HG03039 (cell line): Measurements from ENCODE around the gene KIF25.

Source experiments
- ATAC-seq: cut with Tn5 transposase; IDR thresholded peaks from one replicate; pipeline ENCODE4 v1.9.1; 2021; ENCODE audit warnings: mild to moderate bottlenecking, moderate library complexity; ENCODE audit not compliant: unreplicated experiment

The KIF25 gene

DNA sequence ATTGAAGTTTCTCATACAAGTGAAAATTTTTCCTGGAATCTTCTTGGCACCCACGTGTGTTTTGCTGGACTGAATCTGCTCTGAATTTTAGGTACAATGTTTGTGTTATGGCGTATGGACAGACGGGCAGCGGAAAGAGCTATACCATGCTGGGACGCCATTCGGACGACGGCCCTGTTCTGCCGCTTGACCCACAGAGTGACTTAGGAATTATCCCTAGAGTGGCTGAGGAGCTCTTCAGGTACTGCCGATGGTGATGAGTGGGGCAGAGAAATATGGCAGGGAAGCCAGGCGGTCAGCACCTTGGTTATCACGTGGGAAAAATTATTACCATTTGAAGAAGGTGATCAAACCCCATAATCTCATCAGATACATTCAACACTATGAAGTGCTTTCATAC, 36.3 kb downstream of the KIF25 start:
- ATAC-seq = no peak

DNA sequence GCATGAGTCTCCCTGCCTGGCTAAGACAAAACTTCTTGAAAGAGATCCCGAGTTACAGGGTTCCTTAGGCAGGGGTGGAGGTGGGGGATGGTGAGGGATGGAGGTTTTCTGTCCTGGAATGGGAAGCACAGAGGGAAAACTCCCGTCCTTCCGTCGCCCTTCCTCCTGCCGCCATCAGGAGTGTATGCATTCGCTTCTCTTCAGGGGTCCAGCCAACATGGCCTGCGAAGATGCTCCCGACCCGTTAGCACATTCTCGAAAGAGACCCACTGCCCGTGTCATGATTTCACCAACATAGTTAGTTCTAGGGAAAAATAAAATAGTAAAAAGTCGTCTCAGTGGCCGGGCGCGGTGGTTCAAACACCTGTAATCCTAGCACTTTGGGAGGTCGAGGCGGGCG, 37.1 kb downstream of the KIF25 start:
- ATAC-seq = no peak

- ATAC-seq = no peak
Observed at GRCh38 chr6:168035098-168035660, 37.7 kb downstream of the KIF25 start.

DNA sequence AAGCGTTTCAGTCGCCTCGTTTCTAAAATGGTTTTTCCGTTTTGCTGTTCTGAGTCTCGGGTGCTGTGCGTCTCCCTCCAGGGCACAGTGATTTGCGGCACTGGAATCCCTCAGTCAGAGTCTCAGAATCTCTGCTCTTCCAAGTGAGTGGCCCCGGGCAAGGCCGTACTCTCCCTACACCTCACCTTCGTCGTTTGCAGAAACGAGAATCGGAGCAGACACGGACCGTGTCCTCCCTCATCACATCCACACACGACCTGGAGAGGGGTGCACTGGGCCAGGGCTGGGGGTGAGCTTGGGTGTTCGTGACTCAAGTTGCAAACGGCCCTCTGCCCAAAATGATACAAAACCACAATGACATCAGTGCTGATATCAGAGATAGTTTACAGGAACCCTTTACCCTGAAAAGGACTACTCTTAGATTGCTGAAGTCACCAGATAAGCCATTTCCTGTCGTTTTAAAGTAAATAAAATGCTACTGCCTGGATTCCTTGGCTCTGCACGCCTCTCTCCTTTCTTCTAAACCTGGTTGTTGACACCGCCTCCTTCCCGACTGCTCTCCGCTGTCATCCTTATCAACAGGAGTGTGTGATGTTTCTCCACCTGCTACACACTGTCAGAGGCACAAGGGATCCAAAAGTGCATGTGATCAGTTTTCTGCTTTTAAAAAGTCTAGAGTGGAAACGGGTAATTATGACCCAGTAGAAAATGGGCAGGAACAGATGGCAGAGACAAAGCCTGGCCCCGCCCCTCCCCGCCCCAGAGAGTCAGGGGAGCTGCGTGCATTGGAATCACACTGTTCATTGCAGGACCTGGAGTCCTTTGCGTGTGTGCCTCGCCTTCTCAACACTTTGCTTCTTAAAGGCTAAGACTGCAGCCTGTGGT, 38.4 kb downstream of the KIF25 start:
- ATAC-seq = no peak

GRCh38 chr6:168037242-168037641, 39.8 kb downstream of the KIF25 start:
- ATAC-seq = no peak

GRCh38 chr6:168037856-168038255, 40.4 kb downstream of the KIF25 start:
- no peak for ATAC-seq

- no peak for ATAC-seq
Observed at GRCh38 chr6:168038576-168039140, 41.2 kb downstream of the KIF25 start.

GRCh38 chr6:168039301-168039700, 41.8 kb downstream of the KIF25 start:
- no peak for ATAC-seq

DNA sequence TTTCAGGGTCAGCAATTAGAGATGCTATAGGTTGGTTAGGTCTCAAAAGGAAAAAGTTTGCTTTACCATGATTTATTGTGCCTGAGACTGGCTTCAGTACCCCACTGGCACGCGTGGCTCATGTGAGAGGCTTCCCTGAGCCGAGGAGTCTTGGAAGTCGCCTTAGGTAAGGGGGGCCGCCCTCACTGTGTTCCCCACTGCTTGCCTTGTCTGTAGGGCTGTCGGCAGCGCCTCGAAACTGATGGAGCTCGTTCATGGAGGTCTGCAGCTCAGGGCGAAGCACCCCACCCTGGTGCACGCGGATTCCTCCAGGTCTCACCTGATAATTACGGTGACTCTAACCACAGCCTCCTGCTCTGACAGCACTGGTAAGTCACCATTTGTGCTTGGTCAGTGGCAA, 42.4 kb downstream of the KIF25 start:
- ATAC-seq = no peak

DNA sequence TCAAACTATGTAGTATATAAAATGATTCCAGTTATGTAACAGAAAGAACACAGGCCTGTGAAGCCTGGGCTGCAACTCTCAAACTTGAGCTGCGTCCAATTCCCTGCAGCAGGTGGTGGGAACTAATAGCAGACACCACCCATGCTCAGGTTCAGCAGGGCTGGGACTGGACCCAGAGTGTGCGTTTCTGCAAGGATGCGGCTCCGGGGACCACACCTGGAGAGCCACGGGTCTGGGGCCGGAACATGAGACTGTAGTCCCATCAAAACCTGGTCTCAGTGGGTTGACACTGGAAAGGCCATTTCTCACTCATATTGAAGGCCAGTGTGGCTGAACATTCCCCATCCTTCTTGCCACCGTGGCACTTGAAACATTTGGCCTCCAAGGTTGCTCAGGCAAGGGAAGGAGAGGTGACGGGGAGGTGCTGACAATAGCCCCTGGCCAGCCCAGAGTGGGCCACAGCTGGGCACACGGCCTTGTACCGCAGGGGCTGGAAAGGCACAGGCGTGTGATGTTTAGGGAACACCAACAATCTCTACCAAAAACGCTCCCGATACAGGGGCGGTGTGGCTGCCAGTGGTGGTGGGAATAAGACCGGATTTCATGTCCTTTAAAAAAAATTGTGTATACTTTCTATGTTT, 43.5 kb downstream of the KIF25 start:
- ATAC-seq = no peak

- no peak for ATAC-seq
Observed at GRCh38 chr6:168041928-168042327, 44.5 kb downstream of the KIF25 start.

GRCh38 chr6:168042426-168043192, 45.1 kb downstream of the KIF25 start:
- no peak for ATAC-seq

DNA sequence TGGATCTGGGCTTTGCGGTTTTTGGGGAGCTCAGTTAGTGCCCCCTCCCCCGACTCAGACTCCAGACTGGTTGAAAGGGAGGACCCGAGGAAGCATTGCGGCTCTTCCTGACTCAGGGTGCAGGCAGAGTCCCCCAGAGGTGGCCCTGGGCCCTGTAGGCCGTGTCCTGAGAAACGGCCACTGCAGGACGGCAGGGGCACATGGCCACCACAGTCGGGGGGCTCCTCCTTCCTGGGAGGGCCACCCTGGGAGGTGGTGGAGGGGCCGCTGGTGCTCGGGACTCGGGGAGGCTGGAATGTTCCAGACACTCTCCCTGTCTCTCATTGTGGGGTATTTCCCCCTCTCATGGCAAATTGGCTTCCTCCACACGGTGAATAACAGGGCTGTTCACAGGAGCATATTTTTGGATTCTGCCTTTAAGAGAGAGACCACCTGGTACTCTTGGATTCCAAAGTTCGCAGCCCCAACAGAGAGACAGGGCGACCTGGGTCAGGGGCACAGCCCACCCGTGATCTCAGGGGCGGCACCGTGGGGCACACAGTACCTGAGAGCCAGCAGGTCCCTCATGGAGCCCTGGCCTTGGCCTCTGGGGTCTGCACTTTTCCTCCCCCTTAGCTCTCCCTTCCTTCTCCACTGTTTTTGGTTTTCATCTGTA, 45.8 kb downstream of the KIF25 start:
- ATAC-seq = no peak

- no peak for ATAC-seq
Observed at GRCh38 chr6:168043848-168044415, 46.5 kb downstream of the KIF25 start.

DNA sequence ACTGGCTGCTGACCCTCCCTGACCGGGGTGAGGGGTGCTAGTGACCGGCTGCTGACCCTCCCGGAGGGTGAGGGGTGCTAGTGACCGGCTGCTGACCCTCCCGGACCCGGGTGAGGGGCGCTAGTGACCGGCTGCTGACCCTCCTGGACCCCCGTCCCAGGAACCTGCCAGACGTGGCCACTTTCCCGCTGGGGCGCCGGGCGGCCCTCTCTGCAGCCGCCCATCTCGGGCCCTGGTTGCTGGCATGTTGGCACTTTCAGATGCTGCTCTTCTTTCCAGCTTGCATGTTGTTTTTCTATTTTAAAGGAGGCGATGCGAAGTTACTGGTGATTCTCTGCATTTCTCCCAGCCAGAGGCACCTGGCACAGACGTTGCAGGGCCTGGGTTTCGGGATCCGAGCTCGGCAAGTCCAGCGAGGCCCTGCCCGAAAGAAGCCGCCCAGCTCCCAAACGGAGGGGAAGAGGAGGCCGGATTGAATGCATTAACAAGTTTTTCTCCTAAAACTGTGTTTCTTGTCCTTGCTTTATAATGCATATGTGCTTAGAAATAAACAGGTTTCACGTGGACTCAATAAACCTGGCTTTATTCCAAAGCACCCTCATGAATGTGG, 47.2 kb downstream of the KIF25 start:
- ATAC-seq = no peak

GRCh38 chr6:168045141-168045691, 47.7 kb downstream of the KIF25 start:
- no peak for ATAC-seq

GRCh38 chr6:168045706-168046620, 48.5 kb downstream of the KIF25 start:
- no peak for ATAC-seq

- no peak for ATAC-seq
Observed at GRCh38 chr6:168046696-168047095, 49.2 kb downstream of the KIF25 start.
